Measurements from ENCODE around the gene SNX1.

DNA sequence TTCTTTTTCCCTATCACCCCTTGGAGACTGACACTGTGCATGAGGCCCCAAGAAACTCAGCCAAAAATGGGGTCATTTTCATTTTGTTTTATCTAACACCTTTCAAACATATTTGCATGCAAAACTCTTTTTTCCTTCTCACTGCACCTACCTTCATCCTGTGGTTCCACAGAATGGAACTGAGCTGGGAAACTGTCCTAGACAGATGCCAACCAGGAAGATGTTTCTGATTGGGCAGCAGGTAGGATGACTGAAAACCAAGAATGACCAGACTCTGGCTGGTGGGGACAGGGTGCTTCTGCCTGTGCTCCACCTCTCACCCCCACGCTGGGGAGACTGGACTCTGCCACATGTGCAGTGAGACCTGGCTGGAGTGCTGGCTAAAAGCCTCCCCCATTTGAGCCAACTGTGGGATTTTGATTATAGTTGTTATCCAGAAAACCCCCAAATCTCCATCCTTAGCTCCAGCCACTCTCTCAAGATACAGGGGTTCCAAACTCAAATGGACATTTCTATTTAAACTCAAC is 61.9 kb downstream of the SNX1 start:
- TF ChIP-seq NFYB (IDR thresholded peaks at IDR 0.05; ENCODE audit: insufficient read depth, low read depth, low read length) (no peak), NR2C2 (IDR thresholded peaks at IDR 0.05; ENCODE audit: borderline replicate concordance, control insufficient read depth, insufficient read length, low read depth) (no peak), ZNF207 (IDR thresholded peaks at IDR 0.05; ENCODE audit: borderline replicate concordance) (no peak), CBX5 (IDR thresholded peaks at IDR 0.05; ENCODE audit: low read depth) (no peak)

All from GM12878 (cell line).